GM10266 (cell line): ENCODE measurements around the gene CHRD.
"Not testable (repeated sequence)": the region's sequence is repeated elsewhere in the genome, so short reads cannot be mapped to it uniquely, and the experiment has no call there.

Source experiments
- DNase-seq: peaks from one replicate; pipeline ENCODE4 v3.0.0; 2012; ENCODE audit errors: extremely low spot score
- CTCF ChIP-seq: IDR thresholded peaks from 2 replicates; pipeline ENCODE4 v1.5.1; 2012; ENCODE audit warnings: mild to moderate bottlenecking, low read depth; ENCODE audit not compliant: control insufficient read depth, insufficient read depth; ENCODE audit errors: missing control alignments

CHRD gene

GRCh38 chr3:184417619-184418327, 37.9 kb downstream of the CHRD start:
- DNase-seq, result peak; percentile 83
- TF ChIP-seq CTCF, result peak; percentile 93

GRCh38 chr3:184419171-184419570, 39.3 kb downstream of the CHRD start:
- no peak for DNase-seq
- no peak for TF ChIP-seq CTCF

- TF ChIP-seq CTCF, result no peak
- DNase-seq, result no peak
Observed at GRCh38 chr3:184423561-184423960, 43.7 kb downstream of the CHRD start.

- no peak for TF ChIP-seq CTCF
Observed at GRCh38 chr3:184426691-184427141, 46.9 kb downstream of the CHRD start.

GRCh38 chr3:184428561-184429175, 48.8 kb downstream of the CHRD start:
- TF ChIP-seq CTCF, result no peak
- no peak for DNase-seq

More at GRCh38 chr3:184426691-184427141, 46.9 kb downstream of the CHRD start:
- DNase-seq, result no peak

- TF ChIP-seq CTCF, result no peak
- DNase-seq, result no peak
Observed at GRCh38 chr3:184429786-184430185, 49.9 kb downstream of the CHRD start.

GRCh38 chr3:184430940-184431339, 51.1 kb downstream of the CHRD start:
- DNase-seq, result no peak
- TF ChIP-seq CTCF, result no peak

- DNase-seq, result not testable (repeated sequence)
Observed at GRCh38 chr3:184433178-184433577, 53.3 kb downstream of the CHRD start.
